Measurements from ENCODE around the gene PHACTR1.
"Not testable (repeated sequence)": the region's sequence is repeated elsewhere in the genome, so short reads cannot be mapped to it uniquely, and the experiment has no call there.

DNA sequence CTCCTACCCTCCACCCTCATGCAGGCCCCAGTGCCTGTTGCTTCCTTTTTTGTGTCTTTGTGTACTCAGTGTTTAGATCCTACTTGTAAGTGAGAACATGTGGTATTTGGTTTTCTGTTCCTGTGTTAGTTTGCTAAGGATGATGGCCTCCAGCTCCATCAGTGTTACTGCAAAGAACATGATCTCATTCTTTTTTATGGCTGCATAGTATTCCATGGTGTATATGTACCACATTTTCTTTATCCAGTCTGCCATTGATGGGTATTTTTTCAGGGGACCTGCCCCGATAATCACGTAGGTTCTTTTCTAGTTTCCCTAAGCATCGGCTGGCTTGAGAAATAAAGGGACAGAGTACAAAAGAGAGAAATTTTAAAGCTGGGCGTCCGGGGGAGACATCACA lies 527.2 kb downstream of the PHACTR1 start:
- not testable (repeated sequence) for TF ChIP-seq HDGF (IDR thresholded peaks at IDR 0.05; ENCODE audit: borderline replicate concordance); ARNT (IDR thresholded peaks at IDR 0.05); BHLHE40 (IDR thresholded peaks at IDR 0.05; ENCODE audit: borderline replicate concordance); SUZ12 (IDR thresholded peaks at IDR 0.05); ZNF384 (IDR thresholded peaks at IDR 0.05); CTBP1 (IDR thresholded peaks at IDR 0.05; ENCODE audit: borderline replicate concordance); ELF4 (IDR thresholded peaks at IDR 0.05)
